ENCODE measurements around the gene OR2AJ1.

- no peak for TF ChIP-seq POLR2A (IDR thresholded peaks at IDR 0.05)
- TF ChIP-seq, protein P1, sequence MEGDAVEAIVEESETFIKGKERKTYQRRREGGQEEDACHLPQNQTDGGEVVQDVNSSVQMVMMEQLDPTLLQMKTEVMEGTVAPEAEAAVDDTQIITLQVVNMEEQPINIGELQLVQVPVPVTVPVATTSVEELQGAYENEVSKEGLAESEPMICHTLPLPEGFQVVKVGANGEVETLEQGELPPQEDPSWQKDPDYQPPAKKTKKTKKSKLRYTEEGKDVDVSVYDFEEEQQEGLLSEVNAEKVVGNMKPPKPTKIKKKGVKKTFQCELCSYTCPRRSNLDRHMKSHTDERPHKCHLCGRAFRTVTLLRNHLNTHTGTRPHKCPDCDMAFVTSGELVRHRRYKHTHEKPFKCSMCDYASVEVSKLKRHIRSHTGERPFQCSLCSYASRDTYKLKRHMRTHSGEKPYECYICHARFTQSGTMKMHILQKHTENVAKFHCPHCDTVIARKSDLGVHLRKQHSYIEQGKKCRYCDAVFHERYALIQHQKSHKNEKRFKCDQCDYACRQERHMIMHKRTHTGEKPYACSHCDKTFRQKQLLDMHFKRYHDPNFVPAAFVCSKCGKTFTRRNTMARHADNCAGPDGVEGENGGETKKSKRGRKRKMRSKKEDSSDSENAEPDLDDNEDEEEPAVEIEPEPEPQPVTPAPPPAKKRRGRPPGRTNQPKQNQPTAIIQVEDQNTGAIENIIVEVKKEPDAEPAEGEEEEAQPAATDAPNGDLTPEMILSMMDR (IDR thresholded peaks at IDR 0.05): no peak
Measured at GRCh38 chr1:247961791-247962190, 37.1 kb downstream of the OR2AJ1 start.

Measured in Peyer's patch (tissue), 4 donors.